PC-9 (cell line): ENCODE measurements around the gene NLK. TPM values are rescaled to one million over a fixed set of nuclear protein-coding genes. Genes with fewer than 3 reads are reported as not detected.

ENCODE experiments used
- BruUV-seq: library from RNA; stranded (reverse); fragments of 400-500 nt; replicated peaks from 2 replicates; lab custom pipeline; 2021; lab: Mats Ljungman, UMichigan
- CTCF ChIA-PET: fragments of 300-600 bp; sonication (Branson Sonifier 250); formaldehyde crosslinking; loops from one replicate; lab custom pipeline; 2022; ENCODE audit warnings: antibody characterized with exemption; lab: Charles Lee
- POLR2A ChIA-PET: fragments of 300-600 bp; sonication (Branson Sonifier 250); formaldehyde crosslinking; loops from one replicate; lab custom pipeline; 2022; ENCODE audit warnings: antibody characterized with exemption; ENCODE audit not compliant: unreplicated experiment; lab: Charles Lee
- DNase-seq, 2 experiments: peaks; one replicate each; pipeline versions ENCODE4 v3.0.0 to v3.0.0-alpha.2; 2015 to 2022; ENCODE audit warnings: mixed read lengths in 1 of 2
- H2AFZ ChIP-seq: fragments of 200-600 bp; sonication (generic); 2 replicates; pipeline ENCODE4 v1.8.1; 2017; ENCODE audit warnings: antibody characterized with exemption
- H3F3A ChIP-seq: fragments of 200-600 bp; sonication (generic); 2 replicates; pipeline ENCODE4 v1.8.1; 2017; ENCODE audit warnings: antibody characterized with exemption, mild to moderate bottlenecking, low read depth; ENCODE audit not compliant: insufficient read depth
- H3K27ac ChIP-seq: fragments of 200-600 bp; sonication (generic); 2 replicates; pipeline ENCODE4 v1.6.1; 2016; ENCODE audit warnings: mixed run types
- H3K27me3 ChIP-seq: fragments of 200-600 bp; sonication (generic); 2 replicates; pipeline ENCODE4 v1.6.1; 2016; ENCODE audit warnings: low read depth, mixed run types; ENCODE audit not compliant: insufficient read depth
- H3K36me3 ChIP-seq: fragments of 200-600 bp; sonication (generic); 2 replicates; pipeline ENCODE4 v1.6.1; 2016; ENCODE audit warnings: low read depth, mixed run types
- H3K4me1 ChIP-seq: fragments of 200-600 bp; sonication (generic); replicated peaks from 2 replicates; pipeline ENCODE4 v1.6.1; 2016; ENCODE audit warnings: mixed run types; ENCODE audit not compliant: insufficient read depth
- H3K4me2 ChIP-seq: fragments of 200-600 bp; sonication (generic); 2 replicates; pipeline ENCODE4 v1.6.1; 2017; ENCODE audit warnings: mixed run types
- H3K4me3 ChIP-seq: fragments of 200-600 bp; sonication (generic); 2 replicates; pipeline ENCODE4 v1.6.1; 2016; ENCODE audit warnings: mixed run types
- H3K79me2 ChIP-seq: fragments of 200-600 bp; sonication (generic); 2 replicates; pipeline ENCODE4 v1.6.1; 2017; ENCODE audit warnings: low read depth, mixed run types
- H3K9me2 ChIP-seq: fragments of 200-600 bp; sonication (generic); 2 replicates; pipeline ENCODE4 v1.8.1; 2017; ENCODE audit warnings: mild to moderate bottlenecking; ENCODE audit not compliant: insufficient read depth
- H3K9me3 ChIP-seq: fragments of 200-600 bp; sonication (generic); 2 replicates; pipeline ENCODE4 v1.8.1; 2016; ENCODE audit warnings: low read depth; ENCODE audit not compliant: insufficient read depth
- H4K20me1 ChIP-seq: fragments of 200-600 bp; sonication (generic); 2 replicates; pipeline ENCODE4 v1.8.1; 2017; ENCODE audit not compliant: insufficient read depth
- CTCF ChIP-seq: fragments of 200-600 bp; sonication (generic); conservative IDR thresholded peaks from 2 replicates; pipeline ENCODE4 v1.6.1; 2017; ENCODE audit warnings: mixed run types, antibody characterized with exemption, mild to moderate bottlenecking, moderate library complexity
- EZH2 ChIP-seq: fragments of 200-600 bp; sonication (generic); IDR thresholded peaks from 2 replicates; pipeline ENCODE4 v1.8.0; 2017; ENCODE audit warnings: antibody characterized with exemption, low read depth
- intact Hi-C: fragments of 100-400 bp; cut with micrococcal nuclease; formaldehyde crosslinking; loops from one replicate; pipeline ENCODE4 v1.10.0; 2022; ENCODE audit not compliant: unreplicated experiment
- total RNA-seq: library from RNA; stranded (reverse); gene quantifications from 2 replicates; pipeline ENCODE4 v1.2.3, GENCODE V29; 2021

The NLK gene
- total RNA-seq, 1 experiment from 2014 or later, result 20.7 TPM

GRCh38 chr17:28018439-28019070 lies 23.9 kb upstream of the NLK start:
- Histone ChIP-seq H3K9me3 (no peaks in the 10 kb centered on the region), H4K20me1 (no peaks in the 10 kb centered on the region), H3K27me3 (peaks cover 34% of the 10 kb centered on the region; the same call in 1 of the 2 replicates), H3K4me3 (no peak overlapping the region), H2AFZ (no peak overlapping the region), H3K36me3 (no peaks in the 10 kb centered on the region), H3K4me2 (no peak overlapping the region), H3K79me2 (no peaks in the 10 kb centered on the region), H3K4me1 (no peaks in the 10 kb centered on the region), H3K9me2 (no peaks in the 10 kb centered on the region), H3K27ac (no peak overlapping the region), H3F3A (no peaks in the 10 kb centered on the region)
- CTCF ChIA-PET, result interaction anchor here (0.6 kb wide), 2 partner anchors 9 to 124 kb away, joined by 3 read pairs; no protein-coding TSS in a partner anchor
- POLR2A ChIA-PET, result no interaction called here
- no peak for TF ChIP-seq CTCF
- TF ChIP-seq EZH2, result no peak
- intact Hi-C loops, result no loop called here
- peak in 1 of 2 experiments; percentile 33 for DNase-seq
- no TSS peak for BruUV-seq

DNA sequence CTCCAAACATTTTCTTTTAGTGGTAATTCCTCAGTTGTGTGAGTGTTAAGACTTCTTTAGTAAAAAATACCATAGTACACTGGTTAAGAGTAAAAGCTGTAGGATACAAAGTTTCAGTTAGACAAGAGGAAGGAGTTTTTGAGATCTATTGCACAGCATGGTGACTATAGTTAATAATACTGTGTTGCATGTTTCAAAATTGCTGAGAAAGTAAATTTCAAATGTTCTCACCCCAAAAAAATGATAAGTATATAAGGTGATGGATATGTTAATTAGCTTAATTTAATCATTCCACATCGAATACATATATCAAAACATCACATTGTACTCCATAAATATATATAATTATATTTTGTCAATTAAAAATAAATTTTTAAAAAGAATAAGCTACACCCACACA lies 22.0 kb upstream of the NLK start:
- POLR2A ChIA-PET, result no interaction called here
- no peaks in the 10 kb centered on the region for H3K9me3 ChIP-seq

GRCh38 chr17:28029044-28029443 lies 13.4 kb upstream of the NLK start:
- TF ChIP-seq CTCF, result no peak
- no peak for TF ChIP-seq EZH2
- BruUV-seq, result no TSS peak
- DNase-seq, result no peak
- Histone ChIP-seq H3K4me2 (no peak overlapping the region), H3K4me1 (peaks cover under 1% of the 10 kb centered on the region; the same call in 1 of the 2 replicates), H3K4me3 (no peak overlapping the region), H4K20me1 (no peaks in the 10 kb centered on the region), H3K27ac (no peak overlapping the region), H3K9me2 (no peaks in the 10 kb centered on the region), H3K9me3 (no peaks in the 10 kb centered on the region), H3K79me2 (no peaks in the 10 kb centered on the region), H3K36me3 (no peaks in the 10 kb centered on the region), H3K27me3 (no peaks in the 10 kb centered on the region), H2AFZ (no peak overlapping the region), H3F3A (no peaks in the 10 kb centered on the region)
- intact Hi-C loops, result no loop called here
- CTCF ChIA-PET, result interaction anchor here (0.6 kb wide), 1 partner anchor 8 kb away, joined by 3 read pairs; no protein-coding TSS in a partner anchor
- POLR2A ChIA-PET, result interaction anchor here (0.6 kb wide), 2 partner anchors 107 to 220 kb away, joined by 3 to 5 read pairs; no protein-coding TSS in a partner anchor

More for the DNA sequence above, 22.0 kb upstream of the NLK start:
- H3K27ac ChIP-seq, result no peak overlapping the region
- CTCF ChIA-PET, result interaction anchor here (1.0 kb wide), 1 partner anchor 9 kb away, joined by 3 read pairs; no protein-coding TSS in a partner anchor
- H2AFZ ChIP-seq, result no peak overlapping the region
- DNase-seq, result no peak
- H3K79me2 ChIP-seq, result no peaks in the 10 kb centered on the region
- BruUV-seq, result no TSS peak
- H3F3A ChIP-seq, result no peaks in the 10 kb centered on the region
- H3K4me3 ChIP-seq, result no peak overlapping the region
- no peaks in the 10 kb centered on the region for H3K9me2 ChIP-seq
- intact Hi-C loops, result no loop called here
- peaks cover 16% of the 10 kb centered on the region; the same call in 1 of the 2 replicates for H3K27me3 ChIP-seq
- no peak overlapping the region for H3K4me2 ChIP-seq
- no peaks in the 10 kb centered on the region for H3K36me3 ChIP-seq
- TF ChIP-seq CTCF (no peak), EZH2 (no peak)
- H4K20me1 ChIP-seq, result no peaks in the 10 kb centered on the region
- no peaks in the 10 kb centered on the region for H3K4me1 ChIP-seq
